HK-2 (cell line): ENCODE measurements around the gene HOXB6.

Experiments used
- DNase-seq: peaks from one replicate; pipeline ENCODE4 v3.0.0-alpha.2; 2018; ENCODE audit not compliant: unreplicated experiment

The HOXB6 gene

GRCh38 chr17:48634493-48635208 is 29.9 kb upstream of the HOXB6 start:
- no peak for DNase-seq

DNA sequence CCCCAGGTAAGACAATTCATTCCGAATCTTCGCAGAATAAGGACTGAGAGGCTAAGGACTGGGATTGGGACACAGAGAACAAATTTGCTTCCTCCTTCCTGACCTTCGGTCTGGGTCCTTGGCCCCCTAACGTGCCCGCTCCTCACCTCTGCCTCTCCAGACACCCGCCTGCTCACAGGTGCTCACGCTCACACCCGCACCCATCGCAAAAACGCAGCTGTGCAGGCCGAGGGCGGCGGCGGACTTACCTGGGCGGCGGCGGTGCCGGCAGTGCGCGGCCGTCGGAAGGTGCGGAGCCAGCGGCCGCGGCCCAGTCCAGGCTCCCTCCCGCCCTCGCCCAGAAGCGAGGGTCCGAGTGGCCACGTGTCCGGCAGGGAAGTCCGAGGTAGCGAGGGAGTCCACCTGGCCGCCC is 28.5 kb upstream of the HOXB6 start:
- DNase-seq, result no peak

DNA sequence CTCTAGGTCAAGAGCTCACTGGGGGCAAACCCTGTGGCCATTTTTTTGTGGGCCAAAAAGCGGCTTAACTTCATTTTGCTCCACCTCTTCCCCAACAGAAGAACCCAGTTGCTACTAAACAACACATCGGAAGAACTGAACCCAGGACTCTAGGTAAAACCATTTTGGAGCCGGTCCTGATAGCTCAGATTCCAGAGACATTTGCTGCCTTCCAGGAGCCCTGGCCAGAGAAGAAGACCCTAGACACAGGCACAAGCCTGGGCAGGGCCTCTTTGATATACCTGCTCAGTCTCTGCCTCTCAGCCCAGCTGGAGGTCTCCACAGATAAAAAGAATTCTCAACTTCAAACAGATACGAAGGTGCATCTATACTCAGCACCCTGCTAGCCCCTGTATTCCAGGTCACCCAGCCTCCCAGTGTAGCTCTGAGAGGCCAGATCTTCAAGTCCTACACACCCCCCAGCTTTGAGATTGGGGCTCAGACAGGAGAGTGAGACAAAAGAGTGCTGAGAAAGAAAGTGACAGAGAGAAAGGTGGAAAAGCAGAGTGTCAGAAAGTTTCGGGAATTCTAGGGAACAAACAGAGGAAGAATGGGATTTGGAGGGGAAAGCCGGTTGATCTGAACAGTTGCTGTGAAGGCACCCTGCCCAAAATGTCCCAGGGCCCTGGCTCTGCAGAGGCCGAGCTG is 27.9 kb upstream of the HOXB6 start:
- no peak for DNase-seq

DNA sequence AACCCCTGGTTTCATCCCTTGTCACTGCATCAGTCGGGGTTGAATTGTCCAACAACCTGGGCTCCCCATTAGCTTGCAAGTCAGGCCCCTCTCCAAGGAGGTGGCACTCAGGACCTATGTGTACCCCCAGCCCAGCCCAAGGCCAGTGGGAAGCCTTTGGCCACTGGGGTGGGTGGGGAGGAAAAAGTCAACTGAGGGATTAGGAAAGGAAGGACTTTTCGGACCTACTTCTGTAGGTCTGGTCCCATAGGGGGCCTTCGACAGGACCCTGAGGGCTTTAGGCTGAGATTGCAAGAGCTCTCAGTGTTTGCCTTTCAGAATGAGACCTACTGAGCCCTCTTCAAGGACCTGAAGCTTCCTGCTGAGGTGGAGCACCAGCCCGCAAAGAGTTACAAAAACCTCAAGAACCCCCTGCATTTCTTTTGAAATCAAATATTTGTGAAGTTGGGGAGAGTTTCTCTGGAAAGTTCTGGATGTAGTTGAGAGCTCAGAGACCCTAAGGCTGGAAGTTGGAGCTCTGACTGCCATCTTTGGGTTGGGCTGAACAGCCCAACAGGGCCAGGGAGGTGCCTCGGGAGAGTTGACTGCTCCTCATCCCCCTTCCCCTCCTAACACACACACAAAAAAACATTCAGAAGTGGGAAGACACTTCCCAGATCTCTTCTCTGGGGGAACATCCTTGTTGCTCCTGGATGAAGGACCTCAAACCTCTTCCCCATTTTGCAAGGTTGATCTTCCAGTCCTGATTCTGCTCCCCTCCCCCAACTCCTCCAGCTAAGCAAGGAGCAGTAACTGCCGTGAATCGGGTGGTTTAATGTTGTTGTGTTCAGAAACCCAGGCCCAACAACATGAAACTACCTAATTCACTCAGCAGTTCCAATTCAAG is 27.1 kb upstream of the HOXB6 start:
- DNase-seq, result no peak

- no peak for DNase-seq
These were observed 26.3 kb upstream of the HOXB6 start for GRCh38 chr17:48630925-48631692.

DNA sequence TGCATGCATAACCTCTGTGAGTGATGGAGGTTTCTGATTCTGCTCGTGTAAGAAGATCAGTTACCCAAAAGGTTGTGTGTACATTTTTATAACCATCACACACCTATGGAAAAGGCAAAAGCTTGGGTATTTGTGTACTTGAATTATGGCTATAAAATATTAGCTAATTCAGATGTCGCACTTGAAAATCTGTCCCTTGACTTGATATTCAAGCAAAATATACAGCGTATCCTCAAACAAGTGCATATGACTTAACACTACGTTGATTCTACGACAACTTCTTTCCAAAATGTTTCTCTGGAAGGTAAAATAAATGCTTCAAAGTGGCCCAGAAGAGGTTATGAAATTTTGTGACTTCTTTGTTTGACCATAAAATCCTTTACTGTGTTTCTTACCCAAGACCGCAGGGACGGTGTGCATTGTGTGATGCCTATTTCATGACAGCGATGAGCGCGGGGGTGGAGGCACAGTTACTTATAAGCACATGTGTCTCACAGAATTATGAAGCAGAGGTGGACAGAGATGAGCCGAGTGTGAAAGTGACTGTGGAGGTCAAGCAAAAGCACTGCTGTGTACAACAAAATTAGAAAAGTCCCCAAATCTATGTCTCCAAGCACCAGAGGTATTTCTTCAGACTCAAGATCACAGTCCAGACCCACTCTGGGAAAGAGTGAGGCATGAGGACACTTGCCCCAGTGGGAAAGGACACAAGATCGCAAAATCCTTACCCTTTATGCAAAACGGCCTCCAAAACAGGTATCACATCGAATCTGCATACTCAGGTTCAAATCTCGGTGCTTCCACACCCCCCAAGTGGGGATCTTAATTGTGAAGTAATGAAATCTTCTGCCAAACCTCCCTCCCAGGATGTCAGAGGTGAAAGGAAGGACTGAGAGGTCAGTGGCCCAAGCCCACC is 25.5 kb upstream of the HOXB6 start:
- DNase-seq, result no peak

DNA sequence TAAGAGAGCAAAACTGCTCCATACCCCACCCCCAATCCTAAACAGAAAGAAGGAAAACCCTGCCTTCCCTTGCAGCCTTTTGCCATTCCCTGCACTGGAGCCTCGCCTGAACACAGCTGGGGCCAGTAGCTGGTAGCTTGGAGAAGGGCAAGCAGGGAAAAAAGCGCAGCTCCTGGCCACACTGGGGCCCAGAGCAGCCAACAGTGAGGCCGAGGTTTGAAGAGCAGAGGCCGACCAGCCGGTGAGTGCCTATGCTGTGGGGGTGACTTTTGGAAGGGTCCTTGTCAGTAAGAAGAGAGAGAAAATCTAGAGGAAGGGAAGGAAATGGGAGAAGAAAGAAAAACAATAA is 24.6 kb upstream of the HOXB6 start:
- no peak for DNase-seq

DNA sequence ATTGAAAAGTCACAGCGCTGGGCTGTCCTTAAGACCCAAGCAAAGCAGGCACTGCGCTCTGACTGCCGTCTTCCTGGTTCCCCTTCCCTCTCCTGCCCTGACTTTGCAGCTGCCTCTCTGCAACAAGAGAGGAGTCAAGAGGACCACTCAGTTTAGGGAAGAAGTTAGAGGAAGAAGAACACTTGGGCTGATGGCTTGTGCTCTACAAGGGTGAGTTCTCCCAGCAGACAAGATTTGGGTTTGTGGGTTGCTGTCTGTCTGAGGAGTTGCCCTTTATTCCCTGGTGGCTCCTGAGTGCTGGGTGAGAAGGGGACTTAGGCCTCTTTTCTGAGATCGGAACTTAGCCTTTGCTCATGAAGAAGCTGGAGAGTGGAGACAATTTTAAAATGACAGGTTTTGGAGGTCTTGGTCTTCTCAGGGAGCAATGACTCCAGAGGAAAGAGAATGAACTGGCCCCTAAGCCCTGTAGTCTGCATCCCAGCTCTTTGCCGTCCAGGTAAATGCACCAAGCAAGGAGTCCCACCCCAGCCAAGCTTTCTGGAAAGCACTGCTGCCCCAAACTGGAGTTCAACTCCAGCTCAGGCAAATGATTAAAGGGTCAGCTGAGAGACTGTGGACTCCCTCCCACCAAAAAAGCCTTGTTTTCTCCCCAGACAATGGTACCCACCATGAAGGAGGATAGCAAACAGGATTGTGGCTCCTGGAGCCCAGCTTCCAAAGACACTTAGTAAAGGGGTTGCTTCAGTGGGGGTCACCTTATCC is 24.0 kb upstream of the HOXB6 start:
- no peak for DNase-seq

DNA sequence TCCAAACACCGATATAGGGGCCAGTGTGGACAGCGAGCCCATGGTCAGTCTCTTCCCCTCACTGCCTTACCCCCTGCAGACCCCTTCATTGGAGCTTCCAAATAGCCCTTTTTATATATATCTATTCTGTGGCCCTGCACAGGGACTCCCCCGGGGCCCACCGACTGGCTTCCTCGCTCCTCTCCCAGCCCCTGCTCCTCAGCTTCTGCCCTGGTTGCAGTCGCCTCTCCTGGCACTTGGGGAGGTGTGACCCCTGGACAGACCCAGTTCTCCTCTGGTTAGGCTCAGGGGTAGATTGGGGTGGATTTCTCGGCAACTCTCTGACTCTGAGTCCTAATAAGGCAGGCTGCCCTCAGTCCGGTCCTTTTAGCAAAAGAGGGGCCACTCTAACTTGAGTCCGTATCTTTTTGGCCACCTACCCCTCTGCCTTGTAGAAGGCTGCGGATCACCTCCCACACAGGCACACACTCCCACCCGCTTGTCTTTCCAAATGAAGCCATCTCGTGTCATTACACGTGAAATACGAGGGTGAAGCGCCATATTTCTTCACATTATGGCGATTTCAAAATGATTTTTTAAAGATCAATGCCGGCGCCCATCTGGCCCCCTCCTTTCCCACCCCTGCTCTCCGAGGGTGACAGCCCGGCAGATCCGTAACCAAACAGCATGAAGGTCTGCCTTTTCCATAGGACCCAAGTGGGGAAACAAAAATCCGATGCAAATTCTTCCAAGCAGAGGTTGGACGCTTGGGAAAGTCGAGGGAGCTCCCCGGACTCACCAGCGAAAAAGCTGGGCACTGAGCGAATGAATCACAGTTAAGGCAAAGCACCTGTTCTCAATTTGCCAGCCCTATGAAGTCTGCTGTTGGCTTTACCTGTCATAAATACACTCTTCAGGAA is 23.1 kb upstream of the HOXB6 start:
- DNase-seq, result no peak

DNA sequence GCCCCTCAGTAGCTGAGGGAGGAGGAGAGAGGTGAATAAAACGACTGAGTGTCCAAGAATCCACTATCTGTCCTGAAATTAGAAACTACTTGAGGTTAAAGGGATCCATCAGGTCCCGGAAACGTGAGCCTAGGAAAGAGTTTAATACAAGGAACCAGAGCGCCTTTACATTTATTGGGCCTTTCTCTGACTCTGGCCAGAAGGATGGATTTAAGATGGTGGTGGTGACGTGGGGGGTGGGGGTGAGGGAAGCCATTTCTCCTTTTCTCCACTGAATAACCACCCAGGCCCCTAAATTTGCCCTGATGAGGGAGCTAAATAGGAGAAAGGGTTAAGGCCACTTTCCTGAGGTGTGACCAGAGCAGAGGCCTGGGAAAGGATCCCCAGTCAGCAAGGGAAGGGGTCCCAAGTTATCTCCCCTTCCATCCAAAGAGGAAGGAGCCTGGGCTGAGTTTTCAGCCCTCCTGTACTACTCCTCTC is 22.4 kb upstream of the HOXB6 start:
- no peak for DNase-seq

DNA sequence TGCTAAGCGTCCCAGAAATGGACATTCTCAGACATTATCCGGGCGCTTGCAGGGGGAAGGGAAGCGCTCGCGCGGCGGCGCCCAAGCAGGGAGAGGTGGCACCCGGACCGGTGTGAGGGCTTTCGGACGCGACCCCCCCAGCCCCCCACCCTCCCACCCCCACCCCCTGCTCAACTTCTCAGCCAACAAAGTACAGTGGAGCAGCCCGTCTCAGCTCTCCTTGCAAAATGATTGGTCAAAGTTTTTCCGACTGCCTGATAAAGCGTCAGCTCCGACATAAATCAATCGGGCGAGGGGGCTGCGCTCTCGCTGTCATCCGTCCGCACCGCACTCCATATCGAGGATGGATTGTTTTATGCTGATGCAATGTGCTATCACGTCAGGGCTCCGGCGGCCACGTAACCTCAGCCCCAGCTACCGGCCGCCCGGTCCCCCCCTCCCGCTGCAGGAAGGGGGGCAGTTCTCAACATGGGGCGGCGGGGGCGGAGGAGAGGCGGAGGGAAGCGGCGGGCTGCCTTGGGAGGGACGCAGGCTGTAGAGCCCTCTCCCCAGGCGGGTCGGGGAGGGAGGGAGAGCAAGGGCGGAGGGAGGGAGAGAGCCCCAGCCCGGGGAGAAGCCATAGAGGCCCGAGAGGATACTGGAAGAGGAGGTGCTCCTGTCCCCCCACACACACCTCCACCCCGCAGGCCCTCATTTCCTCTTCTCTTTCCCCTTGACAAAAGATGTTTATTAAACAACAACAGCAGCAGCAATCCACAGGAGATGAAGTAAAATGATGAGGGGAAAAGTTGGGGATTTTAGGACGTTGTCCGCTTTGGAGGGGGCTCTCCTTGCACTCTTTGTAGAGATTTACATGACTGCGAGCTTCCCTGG is 21.7 kb upstream of the HOXB6 start, which contains the start of gene HOXB9:
Gene HOXB9, minus strand, starts transcription at position 114 of the 873 bp plus-strand sequence. Its CDS starts 89 bp downstream, at position 25.
- DNase-seq, result peak; percentile 91

DNA sequence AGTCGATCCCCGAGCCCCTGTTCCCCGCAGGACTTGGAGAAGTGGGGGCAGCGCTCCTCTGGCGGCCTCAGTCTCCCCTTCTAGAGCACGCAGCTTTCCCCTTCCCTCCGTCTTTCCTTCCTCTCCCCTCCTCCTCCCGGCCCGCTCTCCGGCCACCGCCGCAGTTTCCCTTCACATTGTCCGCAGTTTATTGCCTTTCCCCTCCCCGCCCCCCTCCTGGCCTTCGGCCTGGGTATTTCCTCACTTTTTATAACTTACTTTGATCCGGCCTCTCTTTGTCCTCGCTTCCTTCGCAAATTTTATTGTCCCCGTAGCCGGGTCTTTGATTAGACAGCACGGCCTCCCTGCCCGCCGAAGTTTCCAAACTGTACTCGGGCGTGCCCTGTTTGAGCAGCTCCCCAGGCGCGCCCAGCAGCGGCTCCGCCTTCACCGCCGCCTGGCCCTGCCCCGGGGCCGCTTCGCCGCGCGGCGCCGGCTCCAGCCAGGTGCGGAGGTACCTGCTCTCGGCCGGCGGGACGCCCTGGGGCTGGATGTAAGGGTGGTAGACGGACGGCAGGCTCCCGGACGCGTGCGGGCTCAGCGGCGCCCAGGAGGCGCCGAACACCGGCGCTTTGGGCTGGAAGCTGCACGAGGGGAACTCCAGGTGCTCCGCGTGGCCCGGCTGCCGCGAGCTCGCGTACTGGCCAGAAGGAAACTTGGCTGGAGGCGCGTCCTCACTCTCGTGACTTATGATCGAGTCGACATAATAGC is 20.9 kb upstream of the HOXB6 start:
- DNase-seq, result peak; percentile 81

DNA sequence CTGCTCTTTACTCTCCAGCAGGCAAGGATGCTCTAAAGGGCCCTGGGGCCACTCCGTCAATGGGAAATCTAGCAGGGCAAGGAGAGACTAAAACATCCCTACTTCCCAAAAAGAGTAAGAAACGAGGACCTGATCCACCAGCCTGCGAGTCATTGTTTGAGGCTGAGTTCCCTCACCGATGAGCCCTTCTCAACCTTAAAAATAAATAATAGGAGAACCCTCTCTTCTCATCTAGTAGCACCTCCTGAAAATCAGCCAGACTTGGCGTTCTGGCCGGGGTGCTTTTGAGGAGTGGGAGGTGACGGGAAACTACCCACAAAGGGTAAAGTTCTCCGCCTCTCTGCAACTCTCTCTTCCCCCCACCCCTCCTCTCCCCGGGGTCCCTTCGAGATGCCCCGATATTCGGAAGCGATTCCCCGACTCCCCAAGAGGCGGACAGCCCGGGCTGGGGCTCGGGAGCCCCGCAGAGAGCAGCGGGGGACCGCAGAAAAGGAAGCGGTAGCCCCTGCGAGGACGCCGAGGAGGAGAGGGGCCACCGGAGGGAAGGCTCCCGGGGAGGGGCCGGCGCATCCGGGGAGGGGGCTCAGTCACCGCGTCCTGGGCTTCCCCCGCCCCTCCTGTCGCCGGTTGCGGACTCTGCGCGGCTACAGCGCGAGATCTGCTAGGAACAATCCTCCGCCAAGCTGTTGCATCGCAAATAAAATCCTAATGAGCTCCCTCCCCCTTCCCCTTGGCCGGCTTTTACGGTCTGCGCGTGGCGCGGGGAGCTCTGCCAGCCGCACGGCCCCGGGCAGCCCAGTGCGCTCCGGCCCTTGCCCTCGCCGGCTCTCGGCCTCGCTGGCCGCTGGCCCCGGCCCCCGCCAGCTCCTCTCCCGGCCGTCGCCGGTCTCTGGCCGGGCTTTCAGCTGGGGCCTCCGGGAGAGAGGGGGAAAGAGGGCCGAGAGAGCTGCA is 20.0 kb upstream of the HOXB6 start:
- DNase-seq, result peak; percentile 56

DNA sequence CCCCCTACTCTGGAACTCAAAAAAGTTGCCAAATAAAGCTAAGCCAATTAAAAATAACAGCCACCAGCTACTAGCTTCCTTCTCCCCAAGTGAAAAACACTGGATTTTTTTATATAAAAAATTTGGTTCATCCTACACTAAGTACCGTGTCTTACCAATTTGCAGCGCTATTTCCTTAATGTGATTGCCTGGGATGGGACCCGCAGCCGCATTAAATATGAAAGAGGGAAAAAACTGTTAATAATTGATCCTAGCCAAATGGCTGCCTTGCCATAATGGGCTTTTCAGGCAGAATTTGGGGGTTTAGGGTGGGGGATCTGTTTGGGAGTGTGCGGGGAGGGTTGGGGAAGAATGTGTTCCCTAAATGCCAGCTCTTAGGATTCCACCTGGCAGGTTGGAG is 19.3 kb upstream of the HOXB6 start:
- DNase-seq, result no peak

DNA sequence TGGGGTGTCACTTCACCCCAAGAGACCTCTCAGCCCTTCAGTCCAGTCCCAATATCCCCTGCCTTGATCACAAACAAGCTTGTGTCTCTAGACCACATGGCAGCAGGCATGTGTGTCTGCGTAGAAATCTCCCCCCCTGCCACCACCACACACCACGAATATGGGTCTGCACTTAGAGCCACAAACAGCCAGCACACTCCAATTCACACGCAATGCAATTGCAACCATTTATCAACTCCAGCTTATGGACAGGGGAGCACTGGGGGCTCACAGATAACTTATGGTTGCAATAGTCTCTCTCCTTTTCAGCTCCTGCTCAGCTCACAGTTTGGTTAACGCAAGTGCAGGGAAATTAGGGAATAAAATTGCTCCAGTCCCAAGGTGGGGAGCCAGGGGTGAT is 18.8 kb upstream of the HOXB6 start:
- no peak for DNase-seq

DNA sequence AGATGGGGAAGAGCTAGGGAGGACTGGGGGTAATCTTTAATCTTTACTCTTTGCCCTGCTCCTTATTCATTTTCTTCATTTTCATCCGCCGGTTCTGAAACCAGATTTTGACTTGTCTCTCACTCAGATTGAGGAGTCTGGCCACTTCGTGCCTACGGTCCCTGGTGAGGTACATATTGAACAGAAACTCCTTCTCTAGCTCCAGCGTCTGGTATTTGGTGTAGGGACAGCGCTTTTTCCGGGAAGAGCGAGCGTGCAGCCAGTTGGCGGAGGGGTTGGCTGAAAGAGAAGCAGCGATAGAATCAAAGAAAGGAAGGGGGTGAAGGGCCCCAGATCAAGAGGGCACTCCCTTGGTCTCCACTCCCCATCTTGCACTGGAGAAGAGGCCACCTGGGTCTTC is 18.1 kb upstream of the HOXB6 start:
- no peak for DNase-seq
